Stimulated activated CD4-positive, alpha-beta T cell treated with anti-CD3 and anti-CD28 coated beads, Interleukin-12 subunit alpha, Interleukin-12 subunit beta, amount 100 ng/mL, for 24 hours (primary cell): Measurements from ENCODE around the gene PTPRN2.
A peak's percentile ranks its signal among the peaks of the same experiment; 100 is the strongest.
"Not testable (repeated sequence)": the region's sequence is repeated elsewhere in the genome, so short reads cannot be mapped to it uniquely, and the experiment has no call there.

ENCODE experiments used
- DNase-seq, 2 experiments: peaks; one replicate each; pipeline ENCODE4 v3.0.0-alpha.2; 2020; ENCODE audit warnings: low read depth in 2 of 2

PTPRN2 gene

GRCh38 chr7:158550886-158551452, 36.7 kb downstream of the PTPRN2 start:
- DNase-seq = no peak

GRCh38 chr7:158550394-158550700, 37.3 kb downstream of the PTPRN2 start:
- no peak for DNase-seq

- DNase-seq = no peak
Measured at GRCh38 chr7:158549616-158550393, 37.8 kb downstream of the PTPRN2 start.

- DNase-seq = no peak
Measured at GRCh38 chr7:158549176-158549615, 38.4 kb downstream of the PTPRN2 start.

DNA sequence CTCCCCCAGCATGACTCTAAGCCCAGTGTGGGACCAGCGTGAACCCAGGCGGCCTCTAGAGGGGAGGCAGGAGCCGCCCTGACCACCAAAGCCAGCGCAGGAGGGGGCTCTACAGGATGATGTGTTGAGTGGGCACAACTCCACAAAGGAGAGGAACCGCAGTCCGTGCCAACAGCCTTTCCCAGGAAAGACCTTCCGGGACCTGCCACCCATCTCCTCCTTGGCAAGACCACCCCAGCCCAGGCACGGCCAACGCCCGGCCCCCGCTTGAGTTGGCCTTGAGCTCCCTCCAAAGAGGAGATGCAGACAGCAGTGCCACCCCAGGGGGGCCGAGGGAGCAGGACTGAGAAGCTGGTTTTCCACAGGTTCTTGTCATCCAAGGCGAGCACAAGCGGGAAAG, 38.9 kb downstream of the PTPRN2 start:
- DNase-seq = no peak

GRCh38 chr7:158547817-158548216, 39.8 kb downstream of the PTPRN2 start:
- DNase-seq = no peak

DNA sequence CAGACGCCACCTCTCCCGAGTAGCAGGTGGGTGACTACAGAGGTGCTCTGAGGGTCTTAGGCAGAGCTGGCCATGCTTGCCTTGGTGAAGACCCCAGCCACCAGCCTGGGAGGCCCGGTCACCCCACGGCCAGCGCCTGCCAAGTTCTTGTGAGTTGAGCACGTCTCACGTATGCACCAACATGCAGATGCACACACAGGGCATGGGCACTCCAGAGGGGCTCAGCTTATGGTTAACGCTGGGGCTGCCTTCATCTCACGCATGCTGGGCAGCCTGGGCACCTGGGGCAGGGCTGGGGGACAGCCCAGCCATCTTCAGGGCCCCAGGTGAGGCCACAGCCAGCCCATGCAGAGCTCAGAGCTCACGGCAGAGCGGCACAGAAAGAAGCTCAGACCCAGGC, 41.0 kb downstream of the PTPRN2 start:
- DNase-seq = no peak

GRCh38 chr7:158546214-158546613, 41.4 kb downstream of the PTPRN2 start:
- DNase-seq = no peak

GRCh38 chr7:158544708-158545107, 42.9 kb downstream of the PTPRN2 start:
- DNase-seq = no peak

GRCh38 chr7:158543840-158544239, 43.8 kb downstream of the PTPRN2 start:
- DNase-seq = no peak

- DNase-seq = no peak
Measured at GRCh38 chr7:158542651-158543566, 44.7 kb downstream of the PTPRN2 start.

- DNase-seq = peak in 1 of 2 experiments; percentile 3
Measured at GRCh38 chr7:158541346-158542010, 46.1 kb downstream of the PTPRN2 start.

- no peak for DNase-seq
Measured at GRCh38 chr7:158539711-158540146, 47.9 kb downstream of the PTPRN2 start.

GRCh38 chr7:158538156-158538946, 49.3 kb downstream of the PTPRN2 start:
- no peak for DNase-seq

GRCh38 chr7:158537516-158537882, 50.1 kb downstream of the PTPRN2 start:
- DNase-seq = no peak

DNA sequence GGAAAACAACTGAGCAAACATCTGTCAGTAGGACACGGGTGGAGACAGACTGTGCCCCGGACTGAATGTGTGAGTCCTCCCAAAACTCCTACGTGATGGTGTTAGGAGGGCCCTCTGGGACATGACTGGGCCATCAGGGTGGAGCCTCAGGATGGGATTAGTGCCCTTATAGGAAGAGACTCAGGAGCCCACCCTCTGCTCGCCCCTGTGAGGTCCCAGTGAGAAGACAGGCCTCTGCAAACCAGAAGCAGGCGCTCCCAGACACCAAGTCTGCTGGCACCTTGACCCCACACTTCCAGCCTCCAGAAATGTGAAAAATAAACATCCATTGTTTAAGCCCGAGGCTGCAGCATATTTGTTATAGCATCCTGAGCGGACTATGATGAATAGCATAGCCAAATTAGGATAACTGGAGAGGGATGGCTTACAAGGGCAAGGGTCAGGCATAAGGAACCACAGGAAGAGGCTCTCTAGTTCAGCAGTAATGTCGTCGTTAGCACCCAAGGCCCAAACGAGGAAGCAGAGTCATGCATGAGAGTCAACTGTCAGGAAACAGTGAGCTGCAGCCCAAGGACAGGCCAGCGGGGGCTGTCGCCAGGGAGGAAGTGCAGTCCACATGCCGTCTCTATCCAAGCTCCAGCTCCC, 50.6 kb downstream of the PTPRN2 start:
- no peak for DNase-seq

DNA sequence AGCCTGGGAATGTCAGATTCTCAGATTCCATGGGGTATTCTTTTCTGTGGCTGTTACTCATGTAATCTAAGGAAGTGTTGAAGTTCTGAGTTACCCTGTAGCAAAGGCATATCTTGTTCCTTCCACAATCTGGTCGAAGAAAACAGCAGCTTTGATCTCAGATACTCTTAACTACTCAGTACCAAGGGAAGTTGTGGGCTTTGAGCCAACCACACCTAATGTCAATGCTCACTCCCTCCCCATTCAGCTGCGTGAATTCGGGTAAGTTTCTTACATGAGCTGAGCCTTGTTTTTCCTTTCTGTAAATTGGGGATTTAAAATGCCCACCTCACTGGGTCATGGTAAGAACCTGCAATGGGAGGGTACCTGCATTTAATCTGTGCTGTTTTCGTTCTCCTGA, 52.5 kb downstream of the PTPRN2 start:
- no peak for DNase-seq

- DNase-seq = no peak
Measured at GRCh38 chr7:158534598-158534997, 53.0 kb downstream of the PTPRN2 start.

GRCh38 chr7:158534134-158534515, 53.5 kb downstream of the PTPRN2 start:
- not testable (repeated sequence) for DNase-seq

DNA sequence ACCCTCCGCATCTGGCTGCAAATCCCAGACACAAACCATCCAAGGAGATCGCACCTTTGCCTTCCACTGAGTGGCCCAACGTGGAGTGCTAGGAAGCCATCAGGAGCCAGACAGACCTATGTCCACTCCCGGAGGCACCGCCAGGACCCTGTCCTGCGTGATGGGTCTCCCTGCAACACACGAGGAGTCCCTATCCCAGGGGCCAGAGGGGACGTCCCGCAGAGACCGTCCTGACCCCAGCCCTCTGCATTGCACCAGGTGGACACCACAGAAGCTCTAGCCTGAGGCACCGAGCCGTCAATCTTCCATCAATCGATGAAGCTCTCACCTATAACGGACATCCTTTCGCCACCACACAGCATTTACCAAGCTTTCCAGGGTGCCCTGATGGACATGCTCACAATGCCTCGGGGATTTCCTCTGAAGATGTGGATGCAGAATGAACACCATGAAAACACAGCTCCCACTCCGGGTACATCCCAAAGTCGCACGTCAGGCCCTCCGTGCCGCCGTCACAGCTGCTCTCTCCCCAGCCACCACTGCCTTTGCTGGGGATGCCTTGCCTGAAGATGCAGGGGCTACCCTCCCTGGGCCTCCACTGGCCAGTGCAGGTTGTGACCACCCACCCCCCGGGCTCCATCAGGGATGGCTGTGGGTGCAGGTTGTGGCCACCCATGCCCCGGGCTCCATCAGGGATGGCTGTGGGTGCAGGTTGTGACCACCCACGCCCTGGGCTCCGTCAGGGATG, 54.1 kb downstream of the PTPRN2 start:
- no peak for DNase-seq
